GM10266 (cell line): ENCODE results near the gene STRIP1.

Source experiments
- DNase-seq: peaks from one replicate; pipeline ENCODE4 v3.0.0; 2012; ENCODE audit errors: extremely low spot score
- TF ChIP-seq, protein P1 (sequence below): IDR thresholded peaks from 2 replicates; pipeline ENCODE4 v1.5.1; 2012; ENCODE audit warnings: mild to moderate bottlenecking, low read depth; ENCODE audit not compliant: control insufficient read depth, insufficient read depth; ENCODE audit errors: missing control alignments

Gene STRIP1

DNA sequence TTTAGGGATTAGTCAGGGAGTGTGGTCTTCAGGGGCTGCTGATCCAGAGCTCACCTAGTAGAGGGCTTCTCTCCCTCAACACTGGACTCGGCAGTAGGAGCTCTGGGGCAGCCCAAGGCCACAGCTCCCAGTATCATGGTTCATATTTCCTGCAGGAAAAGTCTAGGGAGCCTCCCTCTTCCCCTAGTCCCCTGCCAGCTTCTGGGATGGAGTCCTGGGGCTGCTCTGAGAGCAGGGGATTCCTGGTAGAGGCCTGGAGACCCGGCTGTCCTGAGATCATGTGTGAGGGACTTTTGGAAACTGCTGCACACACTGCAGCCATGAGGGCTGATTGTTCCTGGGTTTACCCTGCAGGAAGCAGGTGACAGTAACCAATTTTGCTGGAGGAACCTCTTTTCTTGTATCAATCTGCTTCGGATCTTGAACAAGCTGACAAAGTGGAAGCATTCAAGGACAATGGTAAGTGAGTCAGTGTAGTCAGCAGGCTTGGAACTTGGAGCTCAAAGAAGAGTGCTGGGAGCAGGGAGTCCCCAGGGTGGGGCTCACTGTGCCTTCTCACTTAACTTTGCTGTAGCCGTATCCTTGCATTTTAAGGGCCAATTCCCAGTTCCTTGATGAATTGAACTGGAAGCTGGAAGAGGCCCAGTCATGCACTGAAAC lies 16.3 kb downstream of the STRIP1 start:
- no peak for DNase-seq
- TF ChIP-seq, protein P1, sequence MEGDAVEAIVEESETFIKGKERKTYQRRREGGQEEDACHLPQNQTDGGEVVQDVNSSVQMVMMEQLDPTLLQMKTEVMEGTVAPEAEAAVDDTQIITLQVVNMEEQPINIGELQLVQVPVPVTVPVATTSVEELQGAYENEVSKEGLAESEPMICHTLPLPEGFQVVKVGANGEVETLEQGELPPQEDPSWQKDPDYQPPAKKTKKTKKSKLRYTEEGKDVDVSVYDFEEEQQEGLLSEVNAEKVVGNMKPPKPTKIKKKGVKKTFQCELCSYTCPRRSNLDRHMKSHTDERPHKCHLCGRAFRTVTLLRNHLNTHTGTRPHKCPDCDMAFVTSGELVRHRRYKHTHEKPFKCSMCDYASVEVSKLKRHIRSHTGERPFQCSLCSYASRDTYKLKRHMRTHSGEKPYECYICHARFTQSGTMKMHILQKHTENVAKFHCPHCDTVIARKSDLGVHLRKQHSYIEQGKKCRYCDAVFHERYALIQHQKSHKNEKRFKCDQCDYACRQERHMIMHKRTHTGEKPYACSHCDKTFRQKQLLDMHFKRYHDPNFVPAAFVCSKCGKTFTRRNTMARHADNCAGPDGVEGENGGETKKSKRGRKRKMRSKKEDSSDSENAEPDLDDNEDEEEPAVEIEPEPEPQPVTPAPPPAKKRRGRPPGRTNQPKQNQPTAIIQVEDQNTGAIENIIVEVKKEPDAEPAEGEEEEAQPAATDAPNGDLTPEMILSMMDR = no peak

- DNase-seq = no peak
- TF ChIP-seq, protein P1 = no peak
Observed at GRCh38 chr1:110051262-110051648, 16.8 kb downstream of the STRIP1 start.

DNA sequence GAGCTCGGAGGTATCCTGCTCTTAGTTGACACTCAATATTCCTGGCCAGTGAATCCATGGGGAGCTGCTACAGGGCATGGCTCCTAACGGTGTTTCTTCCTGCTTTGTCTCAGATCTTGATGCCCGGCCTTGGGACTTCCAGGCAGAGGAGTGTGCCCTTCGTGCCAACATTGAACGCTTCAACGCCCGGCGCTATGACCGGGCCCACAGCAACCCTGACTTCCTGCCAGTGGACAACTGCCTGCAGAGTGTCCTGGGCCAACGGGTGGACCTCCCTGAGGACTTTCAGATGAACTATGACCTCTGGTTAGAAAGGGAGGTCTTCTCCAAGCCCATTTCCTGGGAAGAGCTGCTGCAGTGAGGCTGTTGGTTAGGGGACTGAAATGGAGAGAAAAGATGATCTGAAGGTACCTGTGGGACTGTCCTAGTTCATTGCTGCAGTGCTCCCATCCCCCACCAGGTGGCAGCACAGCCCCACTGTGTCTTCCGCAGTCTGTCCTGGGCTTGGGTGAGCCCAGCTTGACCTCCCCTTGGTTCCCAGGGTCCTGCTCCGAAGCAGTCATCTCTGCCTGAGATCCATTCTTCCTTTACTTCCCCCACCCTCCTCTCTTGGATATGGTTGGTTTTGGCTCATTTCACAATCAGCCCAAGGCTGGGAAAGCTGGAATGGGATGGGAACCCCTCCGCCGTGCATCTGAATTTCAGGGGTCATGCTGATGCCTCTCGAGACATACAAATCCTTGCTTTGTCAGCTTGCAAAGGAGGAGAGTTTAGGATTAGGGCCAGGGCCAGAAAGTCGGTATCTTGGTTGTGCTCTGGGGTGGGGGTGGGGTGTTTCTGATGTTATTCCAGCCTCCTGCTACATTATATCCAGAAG lies 19.4 kb downstream of the STRIP1 start:
- TF ChIP-seq, protein P1 = peak; percentile 91
- DNase-seq = peak; percentile 70

DNA sequence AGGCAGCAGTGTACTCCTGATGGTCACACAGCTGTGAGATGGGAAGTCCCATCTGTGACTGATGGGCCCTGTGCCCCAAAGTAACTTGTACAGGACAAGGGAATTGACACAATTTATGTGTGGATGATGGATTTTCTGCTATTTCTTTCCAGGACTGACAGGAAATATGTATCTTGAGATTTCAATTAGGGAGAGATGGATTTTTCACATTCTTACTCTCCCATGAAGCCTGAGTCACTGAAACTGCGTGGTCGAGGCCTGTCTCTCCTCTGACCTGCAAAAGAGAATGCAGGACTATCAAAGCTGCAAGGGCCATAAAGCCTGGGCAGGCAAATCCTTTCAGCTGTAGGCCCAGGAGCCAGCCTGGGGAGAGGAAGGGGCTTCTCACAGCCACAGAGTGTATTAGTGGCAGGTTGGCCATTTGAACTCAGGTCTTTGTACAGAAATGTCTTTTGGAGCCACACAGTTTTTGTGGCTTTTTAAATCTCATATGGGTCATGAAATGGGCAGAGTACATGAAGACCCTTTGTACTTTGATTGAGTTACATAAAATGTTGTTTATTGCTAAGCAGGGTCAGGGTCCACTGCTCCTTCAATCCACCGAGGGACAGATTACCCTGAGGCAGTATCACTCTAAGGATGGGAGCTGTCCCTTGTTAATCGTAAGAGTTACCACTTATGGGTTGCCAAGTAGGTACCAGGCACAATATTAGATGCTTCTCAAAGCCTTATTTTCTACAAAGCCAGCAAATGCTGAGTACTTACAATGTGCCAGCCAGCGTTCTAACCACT lies 21.3 kb downstream of the STRIP1 start:
- TF ChIP-seq, protein P1 = no peak
- no peak for DNase-seq

DNA sequence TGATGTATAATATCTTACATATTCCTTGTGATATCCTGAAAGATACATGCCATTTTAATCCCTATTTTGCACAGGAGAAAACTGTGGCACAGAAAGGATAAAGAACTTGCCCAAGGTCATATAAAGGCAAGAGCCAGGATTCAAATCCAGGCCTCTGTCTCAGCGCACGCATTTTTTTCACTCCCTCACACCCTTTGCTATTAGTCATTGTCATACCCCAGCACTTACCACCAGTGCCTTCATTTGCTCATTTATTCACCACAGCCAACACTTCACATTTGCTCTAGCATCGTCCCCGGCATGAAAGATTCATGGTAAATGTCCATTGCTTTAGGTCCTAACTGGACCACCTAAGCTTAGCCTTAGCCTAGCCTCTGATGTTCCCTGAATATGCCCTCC lies 21.9 kb downstream of the STRIP1 start:
- TF ChIP-seq, protein P1 = no peak

DNA sequence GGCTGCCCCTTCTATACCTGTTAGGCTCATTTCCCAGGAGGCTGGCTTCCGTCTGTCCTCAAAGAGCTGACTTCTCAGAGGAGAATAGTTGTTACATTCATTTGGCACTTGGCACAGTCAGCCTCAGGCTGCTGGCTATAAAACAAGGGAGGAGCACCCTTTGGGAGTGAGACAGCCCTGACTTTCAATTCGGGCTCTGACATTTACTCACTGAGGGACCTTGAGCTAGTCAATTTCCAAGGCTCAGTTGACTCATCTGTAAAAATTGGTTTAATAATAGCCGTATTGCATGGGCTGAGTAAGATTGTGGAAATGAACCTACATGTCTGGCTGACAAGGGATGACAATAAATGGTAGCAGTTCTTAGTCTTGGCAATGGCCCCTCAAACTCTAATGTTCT lies 22.4 kb downstream of the STRIP1 start:
- no peak for DNase-seq
- TF ChIP-seq, protein P1 = no peak

More for the DNA sequence above, 21.9 kb downstream of the STRIP1 start:
- DNase-seq = no peak
